ENCODE results near the gene ARID2.

DNA sequence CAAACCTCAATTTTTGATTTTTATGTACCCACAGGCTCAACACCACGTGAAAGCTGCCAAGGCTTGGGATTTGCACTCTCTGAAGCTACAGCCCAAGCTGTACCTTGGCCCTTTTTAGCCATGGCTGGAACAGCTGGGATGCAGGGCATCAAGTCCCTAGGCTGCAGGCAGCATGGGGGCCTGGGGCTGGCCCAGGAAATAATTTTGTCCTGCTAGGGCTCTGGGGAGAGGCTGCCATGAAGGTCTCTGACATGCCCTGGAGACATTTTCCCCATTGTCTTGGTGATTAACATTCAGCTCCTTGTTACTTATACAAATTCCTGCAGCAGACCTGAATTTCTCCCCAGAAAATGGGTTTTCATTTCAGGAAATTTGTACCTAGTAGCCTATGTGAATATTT is 157.2 kb downstream of the ARID2 start:
- TF ChIP-seq CTCF (IDR thresholded peaks at IDR 0.05) (no peak), POLR2A (IDR thresholded peaks at IDR 0.05) (no peak), EP300 (IDR thresholded peaks at IDR 0.05) (no peak)
